ENCODE data around the gene RASGEF1B.

RASGEF1B gene

GRCh38 chr4:81469781-81470455 lies 1.8 kb downstream of the RASGEF1B start:
- no peaks in the 10 kb centered on the region for H3K9me3 ChIP-seq (ENCODE audit: control insufficient read depth, low read length)
- H2AFZ ChIP-seq (ENCODE audit: low read depth, low read length): no peak overlapping the region
- peaks cover 17 to 30% of the 10 kb centered on the region in 2 experiments for H3K27me3 ChIP-seq (ENCODE audit: control insufficient read depth in 1 of 2, insufficient read depth in 1 of 2, low read length in 2 of 2)

GRCh38 chr4:81468678-81469077 lies 3.0 kb downstream of the RASGEF1B start:
- no peak overlapping the region for H4K8ac ChIP-seq (ENCODE audit: low read length)
- H2BK5ac ChIP-seq (ENCODE audit: low read depth, low read length, poor library complexity, severe bottlenecking): no peak overlapping the region
- H3K9ac ChIP-seq (ENCODE audit: low read length): no peak overlapping the region
- no peaks in the 10 kb centered on the region for H3K79me1 ChIP-seq (replicated peaks; ENCODE audit: low read length, poor library complexity, severe bottlenecking)
- H3K23ac ChIP-seq (ENCODE audit: low read length in 2 of 2): no peak overlapping the region
- H3K27ac ChIP-seq (ENCODE audit: low read length, poor library complexity, severe bottlenecking): no peak overlapping the region
- no peak for DNase-seq
- H2BK15ac ChIP-seq (ENCODE audit: low read depth, poor library complexity, severe bottlenecking): no peak overlapping the region
- H3K4me2 ChIP-seq (ENCODE audit: low read length, poor library complexity, severe bottlenecking): no peak overlapping the region
- H3K4ac ChIP-seq (ENCODE audit: low read depth in 1 of 2, low read length in 2 of 2): no peak overlapping the region
- H3K4me3 ChIP-seq (ENCODE audit: insufficient read depth in 1 of 2, low read depth in 1 of 2, low read length in 2 of 2): no peak overlapping the region
- H2AFZ ChIP-seq (ENCODE audit: low read depth, low read length): no peak overlapping the region
- peaks cover 11% of the 10 kb centered on the region for H3K4me1 ChIP-seq (ENCODE audit: control insufficient read depth, insufficient read depth, low read depth, low read length)
- H2BK12ac ChIP-seq (ENCODE audit: low read length in 2 of 2): no peak overlapping the region
- no peak overlapping the region for H2BK120ac ChIP-seq (ENCODE audit: low read depth, low read length)
- no peak overlapping the region for H3K14ac ChIP-seq (ENCODE audit: low read length in 2 of 2)
- no peak overlapping the region for H4K91ac ChIP-seq (ENCODE audit: low read length)
- no peak overlapping the region for H3K18ac ChIP-seq (ENCODE audit: low read depth in 1 of 2, low read length in 2 of 2)
- 35% methylated on average over 2 of the region's 2 CpGs for WGBS
- no peak overlapping the region for H2AK5ac ChIP-seq (ENCODE audit: low read length, severe bottlenecking)
- H3K27me3 ChIP-seq (ENCODE audit: control insufficient read depth in 1 of 2, insufficient read depth in 1 of 2, low read length in 2 of 2): peaks cover 17 to 27% of the 10 kb centered on the region in 2 experiments
- H3K9me3 ChIP-seq (ENCODE audit: control insufficient read depth, low read length): no peaks in the 10 kb centered on the region
- no peaks in the 10 kb centered on the region for H3K36me3 ChIP-seq (ENCODE audit: control insufficient read depth in 1 of 2, insufficient read depth in 2 of 2, low read depth in 1 of 2, low read length in 2 of 2)

More at GRCh38 chr4:81469781-81470455, 1.8 kb downstream of the RASGEF1B start:
- H4K91ac ChIP-seq (ENCODE audit: low read length): no peak overlapping the region
- no peaks in the 10 kb centered on the region for H3K36me3 ChIP-seq (ENCODE audit: control insufficient read depth in 1 of 2, insufficient read depth in 2 of 2, low read depth in 1 of 2, low read length in 2 of 2)
- no peak overlapping the region for H3K23ac ChIP-seq (ENCODE audit: low read length in 2 of 2)
- peaks cover 11% of the 10 kb centered on the region for H3K4me1 ChIP-seq (ENCODE audit: control insufficient read depth, insufficient read depth, low read depth, low read length)
- H3K4ac ChIP-seq (ENCODE audit: low read depth in 1 of 2, low read length in 2 of 2): no peak overlapping the region
- H2BK5ac ChIP-seq (ENCODE audit: low read depth, low read length, poor library complexity, severe bottlenecking): no peak overlapping the region
- no peak overlapping the region for H2BK15ac ChIP-seq (ENCODE audit: low read depth, poor library complexity, severe bottlenecking)
- no peak overlapping the region for H4K8ac ChIP-seq (ENCODE audit: low read length)
- H3K9ac ChIP-seq (ENCODE audit: low read length): peak overlapping the region; percentile 89
- no peak for DNase-seq
- no peak overlapping the region for H3K27ac ChIP-seq (ENCODE audit: low read length, poor library complexity, severe bottlenecking)
- H2BK120ac ChIP-seq (ENCODE audit: low read depth, low read length): no peak overlapping the region
- no peak overlapping the region for H2BK12ac ChIP-seq (ENCODE audit: low read length in 2 of 2)
- no peak overlapping the region for H3K4me2 ChIP-seq (ENCODE audit: low read length, poor library complexity, severe bottlenecking)
- peak overlapping the region in 1 of 2 experiments; percentile 81 for H3K4me3 ChIP-seq (ENCODE audit: insufficient read depth in 1 of 2, low read depth in 1 of 2, low read length in 2 of 2)
- H3K14ac ChIP-seq (ENCODE audit: low read length in 2 of 2): no peak overlapping the region
- no peak overlapping the region for H2AK5ac ChIP-seq (ENCODE audit: low read length, severe bottlenecking)
- H3K18ac ChIP-seq (ENCODE audit: low read depth in 1 of 2, low read length in 2 of 2): no peak overlapping the region
- H3K79me1 ChIP-seq (replicated peaks; ENCODE audit: low read length, poor library complexity, severe bottlenecking): no peaks in the 10 kb centered on the region
- 67% methylated on average over 7 of the region's 7 CpGs for whole genome bisulfite sequencing

- no peak overlapping the region for H2AFZ ChIP-seq (ENCODE audit: low read depth, low read length)
- no peak overlapping the region for H2BK120ac ChIP-seq (ENCODE audit: low read depth, low read length)
- no peak overlapping the region for H3K4ac ChIP-seq (ENCODE audit: low read depth in 1 of 2, low read length in 2 of 2)
- H3K27ac ChIP-seq (ENCODE audit: low read length, poor library complexity, severe bottlenecking): no peak overlapping the region
- no peaks in the 10 kb centered on the region for H3K9me3 ChIP-seq (ENCODE audit: control insufficient read depth, low read length)
- H3K9ac ChIP-seq (ENCODE audit: low read length): no peak overlapping the region
- H4K91ac ChIP-seq (ENCODE audit: low read length): no peak overlapping the region
- H4K8ac ChIP-seq (ENCODE audit: low read length): no peak overlapping the region
- H3K4me2 ChIP-seq (ENCODE audit: low read length, poor library complexity, severe bottlenecking): no peak overlapping the region
- H2BK15ac ChIP-seq (ENCODE audit: low read depth, poor library complexity, severe bottlenecking): no peak overlapping the region
- no peak overlapping the region for H2AK5ac ChIP-seq (ENCODE audit: low read length, severe bottlenecking)
- no peaks in the 10 kb centered on the region for H3K79me1 ChIP-seq (replicated peaks; ENCODE audit: low read length, poor library complexity, severe bottlenecking)
- no CpG with 5 or more reads among the region's 1 CpG for WGBS
- no peak overlapping the region for H2BK12ac ChIP-seq (ENCODE audit: low read length in 2 of 2)
- peaks cover 9 to 27% of the 10 kb centered on the region in 2 experiments for H3K27me3 ChIP-seq (ENCODE audit: control insufficient read depth in 1 of 2, insufficient read depth in 1 of 2, low read length in 2 of 2)
- peaks cover 11% of the 10 kb centered on the region for H3K4me1 ChIP-seq (ENCODE audit: control insufficient read depth, insufficient read depth, low read depth, low read length)
- no peak overlapping the region for H3K18ac ChIP-seq (ENCODE audit: low read depth in 1 of 2, low read length in 2 of 2)
- H3K4me3 ChIP-seq (ENCODE audit: insufficient read depth in 1 of 2, low read depth in 1 of 2, low read length in 2 of 2): no peak overlapping the region
- no peak overlapping the region for H3K23ac ChIP-seq (ENCODE audit: low read length in 2 of 2)
- no peak overlapping the region for H3K14ac ChIP-seq (ENCODE audit: low read length in 2 of 2)
- H2BK5ac ChIP-seq (ENCODE audit: low read depth, low read length, poor library complexity, severe bottlenecking): no peak overlapping the region
- no peaks in the 10 kb centered on the region for H3K36me3 ChIP-seq (ENCODE audit: control insufficient read depth in 1 of 2, insufficient read depth in 2 of 2, low read depth in 1 of 2, low read length in 2 of 2)
- DNase-seq: no peak
Measured at GRCh38 chr4:81467672-81467964, 4.1 kb downstream of the RASGEF1B start.

GRCh38 chr4:81466841-81467671 lies 4.7 kb downstream of the RASGEF1B start:
- DNase-seq: peak; percentile 70

More at GRCh38 chr4:81466841-81467671, 4.7 kb downstream of the RASGEF1B start:
- Histone ChIP-seq H3K9me3 (ENCODE audit: control insufficient read depth, low read length) (no peaks in the 10 kb centered on the region), H3K4ac (ENCODE audit: low read depth in 1 of 2, low read length in 2 of 2) (no peak overlapping the region), H2BK12ac (ENCODE audit: low read length in 2 of 2) (no peak overlapping the region), H2BK15ac (ENCODE audit: low read depth, poor library complexity, severe bottlenecking) (no peak overlapping the region), H2BK5ac (ENCODE audit: low read depth, low read length, poor library complexity, severe bottlenecking) (no peak overlapping the region), H3K23ac (ENCODE audit: low read length in 2 of 2) (no peak overlapping the region), H3K4me3 (ENCODE audit: insufficient read depth in 1 of 2, low read depth in 1 of 2, low read length in 2 of 2) (no peak overlapping the region), H3K36me3 (ENCODE audit: control insufficient read depth in 1 of 2, insufficient read depth in 2 of 2, low read depth in 1 of 2, low read length in 2 of 2) (no peaks in the 10 kb centered on the region), H3K27ac (ENCODE audit: low read length, poor library complexity, severe bottlenecking) (no peak overlapping the region), H2BK120ac (ENCODE audit: low read depth, low read length) (no peak overlapping the region), H2AFZ (ENCODE audit: low read depth, low read length) (no peak overlapping the region), H4K8ac (ENCODE audit: low read length) (no peak overlapping the region), H3K4me1 (ENCODE audit: control insufficient read depth, insufficient read depth, low read depth, low read length) (peaks cover 11% of the 10 kb centered on the region), H2AK5ac (ENCODE audit: low read length, severe bottlenecking) (no peak overlapping the region), H3K14ac (ENCODE audit: low read length in 2 of 2) (no peak overlapping the region), H3K27me3 (ENCODE audit: control insufficient read depth in 1 of 2, insufficient read depth in 1 of 2, low read length in 2 of 2) (peaks cover 9 to 27% of the 10 kb centered on the region in 2 experiments), H4K91ac (ENCODE audit: low read length) (no peak overlapping the region), H3K79me1 (replicated peaks; ENCODE audit: low read length, poor library complexity, severe bottlenecking) (no peaks in the 10 kb centered on the region), H3K9ac (ENCODE audit: low read length) (peak overlapping the region; percentile 19), H3K4me2 (ENCODE audit: low read length, poor library complexity, severe bottlenecking) (no peak overlapping the region), H3K18ac (ENCODE audit: low read depth in 1 of 2, low read length in 2 of 2) (no peak overlapping the region)
- 0% methylated on average over 2 of the region's 5 CpGs for WGBS
